DMS153 treated with DMSO at 0.1 percent for 48 hours (cell line): ENCODE results near the gene SUSD5.
"Not testable (repeated sequence)": the region's sequence is repeated elsewhere in the genome, so short reads cannot be mapped to it uniquely, and the experiment has no call there.

ENCODE experiments used
- DNase-seq: peaks from one replicate; lab custom pipeline; 2025; ENCODE audit not compliant: unreplicated experiment; lab: John Stamatoyannopoulos, UW

SUSD5 gene

GRCh38 chr3:33152363-33153360 is 65.9 kb downstream of the SUSD5 start:
- no peak for DNase-seq

GRCh38 chr3:33149342-33149741 is 69.3 kb downstream of the SUSD5 start:
- no peak for DNase-seq

- DNase-seq = no peak
Measured at GRCh38 chr3:33146791-33147445, 71.7 kb downstream of the SUSD5 start.

DNA sequence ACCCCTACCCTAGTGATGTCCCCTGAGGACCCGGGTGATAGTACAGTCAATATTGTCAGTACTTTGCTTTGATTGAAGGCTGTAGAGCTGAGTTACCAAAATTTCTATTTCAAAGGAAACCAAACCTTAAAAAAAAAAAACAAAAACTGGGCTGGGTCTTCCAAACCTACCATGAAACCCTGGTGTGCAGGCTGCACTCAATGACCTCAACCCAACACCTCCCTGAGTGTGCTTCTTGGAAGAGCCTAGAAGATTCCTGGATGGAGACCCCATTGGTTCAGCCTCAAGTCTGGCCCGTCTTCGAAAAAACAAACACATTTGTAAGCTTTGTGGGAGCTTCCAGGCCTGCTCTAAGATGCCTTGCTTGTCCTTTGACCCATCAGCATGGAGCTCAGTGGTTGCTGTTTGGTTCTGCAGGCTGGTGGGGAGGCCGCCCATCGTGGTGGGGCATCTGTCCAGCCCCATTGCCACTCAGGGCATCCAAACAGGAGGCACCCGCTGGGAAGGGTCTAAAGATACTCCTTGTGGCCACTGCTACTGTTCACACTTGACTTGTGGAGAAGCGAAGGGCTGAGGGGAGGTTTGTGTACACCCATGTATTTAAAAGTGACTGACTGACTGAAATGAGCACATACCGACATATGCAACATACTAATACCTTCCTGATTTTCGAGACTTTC is 72.6 kb downstream of the SUSD5 start:
- DNase-seq = no peak

DNA sequence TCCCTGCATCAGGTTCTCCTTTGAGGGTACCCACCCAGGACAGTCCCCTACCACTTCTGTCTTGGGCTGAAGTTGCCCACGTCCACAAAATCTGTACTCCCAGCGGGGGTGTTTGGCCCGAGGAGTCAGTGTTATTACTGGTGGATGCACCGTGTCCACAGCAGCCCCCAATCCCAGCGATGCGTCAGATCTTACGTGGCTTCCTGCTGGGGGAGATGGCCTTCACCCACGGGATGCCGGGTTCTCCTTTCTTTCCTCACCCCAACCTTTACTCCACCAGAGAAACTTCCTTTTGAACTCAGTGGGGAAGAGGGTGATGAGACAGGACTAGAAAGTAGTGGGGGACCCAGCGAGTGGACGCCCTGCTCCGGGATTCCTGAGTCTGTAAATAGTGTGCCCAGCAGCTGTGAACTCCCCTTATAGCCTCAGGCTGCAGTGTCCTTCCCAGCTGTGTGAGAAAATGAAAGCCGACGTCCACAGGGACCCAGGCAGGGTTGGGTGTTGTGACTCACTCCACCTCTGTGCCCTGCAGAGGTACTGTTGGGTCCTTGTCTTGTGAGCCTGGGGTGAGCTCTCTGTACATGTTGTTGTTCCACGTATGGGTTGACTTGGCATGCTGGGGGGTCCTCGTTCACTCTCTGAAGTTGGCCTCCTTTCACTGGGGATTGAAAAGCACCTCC is 73.2 kb downstream of the SUSD5 start:
- no peak for DNase-seq

DNA sequence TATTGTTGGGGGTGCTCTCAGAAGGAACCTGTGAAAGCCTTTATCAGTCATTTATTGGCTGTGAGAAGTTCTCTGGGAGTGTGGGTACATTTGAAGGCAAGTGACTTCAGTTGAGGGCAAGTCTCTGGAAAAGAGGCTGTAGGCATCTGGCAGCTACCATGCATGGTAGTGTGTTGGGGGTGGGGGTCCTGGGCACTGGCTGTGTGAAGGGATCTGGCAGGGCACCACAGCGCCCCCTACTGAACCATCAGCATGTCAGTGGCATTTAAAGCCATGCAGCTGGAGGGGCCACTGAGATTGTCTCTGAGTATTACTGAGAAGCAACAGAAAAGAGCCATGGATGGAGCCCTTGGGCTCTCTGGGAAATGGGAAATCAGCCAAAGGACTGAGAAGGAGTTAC is 74.2 kb downstream of the SUSD5 start:
- no peak for DNase-seq

DNA sequence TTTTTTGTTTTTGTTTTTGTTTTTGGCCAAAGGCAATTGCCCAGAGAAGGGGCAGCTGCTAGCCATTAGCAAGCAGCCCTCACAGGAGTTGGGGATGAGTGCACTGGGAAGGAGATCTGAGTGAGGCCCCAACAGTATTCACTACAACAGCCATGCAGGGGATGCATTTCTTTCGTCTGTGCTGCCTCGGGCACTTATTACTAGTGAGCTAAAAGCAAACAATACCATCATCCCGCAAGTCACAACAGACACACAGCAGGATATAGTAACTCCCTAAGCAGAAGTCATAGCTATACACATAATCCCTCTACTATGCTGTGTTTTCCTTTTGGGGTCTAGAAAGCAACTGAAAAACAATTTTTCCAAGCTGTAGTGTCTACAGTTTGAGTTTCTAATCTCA is 77.6 kb downstream of the SUSD5 start:
- DNase-seq = no peak

- no peak for DNase-seq
Measured at GRCh38 chr3:33139996-33140395, 78.6 kb downstream of the SUSD5 start.

- not testable (repeated sequence) for DNase-seq
Measured at GRCh38 chr3:33139006-33139623, 79.5 kb downstream of the SUSD5 start.

- no peak for DNase-seq
Measured at GRCh38 chr3:33137691-33138090, 80.9 kb downstream of the SUSD5 start.

GRCh38 chr3:33134026-33134625 is 84.5 kb downstream of the SUSD5 start:
- DNase-seq = no peak

- no peak for DNase-seq
Measured at GRCh38 chr3:33132019-33132360, 86.6 kb downstream of the SUSD5 start.

DNA sequence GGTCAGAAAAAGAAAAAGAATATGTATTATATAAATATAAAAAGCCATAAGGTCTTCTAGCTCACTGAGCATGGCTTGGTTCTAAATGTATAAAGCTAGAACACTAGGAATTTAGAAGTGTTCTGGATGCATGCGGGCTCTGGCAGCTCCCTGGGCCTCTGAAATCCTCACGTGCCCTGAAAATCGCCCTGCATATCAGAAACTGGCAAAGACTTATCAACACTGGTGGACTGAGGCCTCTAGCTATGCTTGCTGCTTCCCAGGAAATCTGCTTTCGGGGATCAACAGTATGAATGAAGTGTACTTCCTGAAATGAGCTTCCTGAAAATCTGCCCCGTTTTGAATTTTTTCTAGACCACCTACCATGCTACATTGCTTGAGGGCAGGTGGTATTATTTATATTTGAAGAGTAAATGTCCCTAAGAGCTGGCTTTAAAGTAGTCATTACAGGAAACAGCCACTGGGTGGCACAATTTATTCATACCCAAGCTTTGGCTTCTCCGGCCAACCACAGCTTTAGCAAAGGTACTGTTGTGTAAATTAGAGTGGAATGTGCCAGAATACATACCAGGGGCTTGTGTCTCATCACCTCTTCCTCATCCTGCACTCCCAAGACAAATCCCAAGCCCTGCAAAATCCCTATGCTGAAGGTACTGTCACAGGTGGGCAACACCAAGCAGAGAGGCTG is 87.1 kb downstream of the SUSD5 start:
- DNase-seq = peak; percentile 16

- DNase-seq = no peak
Measured at GRCh38 chr3:33130144-33130543, 88.5 kb downstream of the SUSD5 start.

DNA sequence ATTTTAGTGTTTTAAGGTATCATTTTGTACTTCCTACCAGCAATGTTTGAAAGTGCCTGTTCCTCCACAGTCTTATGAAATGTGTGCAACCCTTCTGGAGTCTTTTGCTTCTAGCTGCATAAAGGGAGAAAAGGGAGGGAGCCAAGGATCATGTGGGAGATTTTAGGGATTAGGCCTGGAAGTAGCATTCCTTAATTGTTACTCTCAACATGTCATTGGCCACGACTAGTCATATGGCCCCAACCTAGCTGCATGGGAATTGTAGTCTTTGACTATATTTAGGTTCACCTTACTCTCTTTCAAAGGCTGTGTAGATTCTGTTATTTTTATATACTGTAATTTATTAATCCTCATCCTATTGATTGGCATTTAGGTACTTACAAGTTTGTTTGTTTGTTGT is 89.9 kb downstream of the SUSD5 start:
- DNase-seq = no peak

GRCh38 chr3:33125840-33126239 is 92.8 kb downstream of the SUSD5 start:
- no peak for DNase-seq

DNA sequence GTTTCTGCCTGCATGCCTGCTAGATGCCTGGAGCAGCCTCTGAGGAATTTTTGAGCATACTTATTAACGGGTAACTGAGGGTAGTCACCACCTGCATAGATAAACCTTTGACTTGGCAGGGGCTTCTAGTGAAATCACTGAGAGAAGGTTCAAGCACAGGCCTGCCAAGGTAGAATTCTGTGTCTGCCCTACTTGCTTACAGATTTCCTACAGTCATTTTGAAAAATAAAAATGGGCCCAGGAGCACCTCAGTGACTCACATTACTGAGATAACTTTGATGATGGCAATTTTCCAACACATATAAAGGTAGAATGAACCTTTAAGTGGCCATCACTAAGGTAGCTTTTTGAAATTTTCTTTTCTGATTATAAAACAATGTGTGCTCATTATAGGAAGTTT is 94.0 kb downstream of the SUSD5 start:
- DNase-seq = no peak

GRCh38 chr3:33122991-33123390 is 95.6 kb downstream of the SUSD5 start:
- no peak for DNase-seq

DNA sequence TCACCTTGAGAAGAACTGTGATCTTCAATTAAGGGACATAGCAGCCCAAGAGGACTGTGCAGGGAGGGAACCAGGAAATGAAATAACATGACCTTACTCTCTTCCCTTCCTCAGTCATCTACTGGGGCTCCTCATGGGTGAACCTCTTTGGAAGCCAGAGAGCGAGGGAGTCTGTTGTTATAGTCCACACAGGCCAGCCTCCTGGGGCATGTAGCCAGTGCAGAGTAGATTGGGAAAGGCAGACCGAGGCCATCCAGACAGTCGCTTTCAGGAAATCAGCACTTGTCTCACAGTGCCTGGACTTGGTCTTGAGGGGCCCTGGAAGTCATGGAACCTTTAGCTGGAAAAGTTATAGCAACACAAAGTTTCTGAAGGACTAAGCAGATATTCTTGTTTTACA is 98.7 kb downstream of the SUSD5 start:
- DNase-seq = no peak

- no peak for DNase-seq
Measured at GRCh38 chr3:33117461-33117860, 101.1 kb downstream of the SUSD5 start.
